ENCODE results near the gene KRTAP5-9. TPM values are rescaled to one million over a fixed set of nuclear protein-coding genes. Genes with fewer than 3 reads are reported as not detected.

KRTAP5-9 gene
- total and polyA plus RNA-seq, 2 of the 8 experiments (the other 6 are each of a cell fraction or from before 2014, with no cell fraction given) = 0.11 TPM; not detected in 1

DNA sequence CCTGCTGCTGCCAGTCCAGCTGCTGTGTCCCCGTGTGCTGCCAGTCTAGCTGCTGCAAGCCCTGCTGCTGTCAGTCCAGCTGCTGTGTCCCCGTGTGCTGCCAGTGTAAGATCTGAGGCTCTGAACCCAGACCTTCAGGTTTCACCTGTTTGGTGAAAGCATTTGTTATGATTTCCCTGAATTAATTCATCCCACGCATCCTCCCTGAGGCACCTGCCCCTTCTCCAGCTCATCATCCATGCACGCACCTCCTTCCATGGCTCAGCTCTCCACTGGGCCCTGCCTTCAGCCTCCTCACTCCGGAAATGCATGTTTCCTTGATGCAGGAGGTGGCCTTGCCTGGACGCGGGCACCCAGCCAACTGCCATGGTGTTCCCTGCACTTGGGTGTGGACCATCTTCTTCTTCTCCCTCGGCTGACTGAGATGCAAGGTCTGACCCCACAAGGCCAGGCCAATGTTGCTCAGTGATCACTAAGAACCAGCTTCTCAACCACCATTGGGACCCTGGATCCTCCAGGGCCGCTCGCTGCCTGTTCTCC, 17.9 kb downstream of the KRTAP5-9 start:
- ChIA-PET CTCF (ENCODE audit: partially characterized antibody) (interaction anchor here (0.6 to 2.6 kb wide), 2 partner anchors 13 to 14 kb away, joined by 3 to 6 read pairs; no protein-coding TSS in a partner anchor), POLR2A (ENCODE audit: partially characterized antibody) (no interaction called here)
- Histone ChIP-seq H3K23me2 (ENCODE audit: low read depth, low read length) (peaks cover 3% of the 10 kb centered on the region; the same call in 1 of the 2 replicates), H3K9me3 (ENCODE audit: insufficient read depth in 2 of 2, low read depth in 1 of 2, low read length in 1 of 2) (no peaks in the 10 kb centered on the region), H3K27ac (ENCODE audit: low read depth, low read length) (no peak overlapping the region), H2BK15ac (ENCODE audit: low read length) (peak overlapping the region; percentile 46; the same call in 1 of the 2 replicates), H3K4me3 (ENCODE audit: extremely low read depth in 1 of 4, insufficient read depth in 2 of 4, low read depth in 3 of 4, low read length in 4 of 4) (no peak overlapping the region), H3K79me2 (ENCODE audit: control insufficient read depth in 1 of 2, insufficient read depth in 2 of 2, low read length in 2 of 2) (no peaks in the 10 kb centered on the region), H2AK5ac (ENCODE audit: low read depth, low read length) (0 out of 2 replicates have a peak overlapping the region, but pooled peaks have one; percentile 46), H3K56ac (replicated peaks; ENCODE audit: insufficient read length, low read depth, low read length) (no peak overlapping the region), H3K4ac (replicated peaks; ENCODE audit: insufficient read length, low read depth, low read length) (no peak overlapping the region), H2BK20ac (ENCODE audit: low read length) (no peak overlapping the region; the same call in 1 of the 2 replicates), H3K14ac (ENCODE audit: insufficient read length) (no peak overlapping the region), H3K4me1 (replicated peaks in 1 of 4; ENCODE audit: control insufficient read depth in 3 of 4, insufficient read depth in 4 of 4, low read length in 3 of 4) (peaks cover 0 to 8% (median 3%) of the 10 kb centered on the region in 4 experiments; a peak in 5 of 7 replicates), H2BK12ac (ENCODE audit: low read depth, low read length) (peak overlapping the region; percentile 68; the same call in 1 of the 2 replicates), H3K36me3 (ENCODE audit: control insufficient read depth in 2 of 4, insufficient read depth in 4 of 4, low read length in 3 of 4) (no peaks in the 10 kb centered on the region), H4K91ac (replicated peaks; ENCODE audit: insufficient read length, low read length) (no peak overlapping the region), H3K79me1 (ENCODE audit: low read depth, low read length) (no peaks in the 10 kb centered on the region), H2BK120ac (replicated peaks; ENCODE audit: low read depth, low read length) (no peak overlapping the region), H3K4me2 (ENCODE audit: insufficient read depth in 1 of 2, low read depth in 2 of 2, low read length in 2 of 2) (no peak overlapping the region), H3K9ac (replicated peaks in 1 of 4; ENCODE audit: extremely low read depth in 1 of 4, low read depth in 3 of 4, low read length in 3 of 4) (no peak overlapping the region), H3K23ac (ENCODE audit: insufficient read length) (no peak overlapping the region), H2AFZ (ENCODE audit: low read length) (no peak overlapping the region), H4K8ac (ENCODE audit: extremely low read depth, insufficient read depth, low read length) (no peak overlapping the region), H2BK5ac (ENCODE audit: low read depth, low read length) (no peak overlapping the region), H3K27me3 (replicated peaks in 1 of 4; ENCODE audit: control insufficient read depth in 3 of 4, extremely low read depth in 1 of 4, insufficient read depth in 3 of 4, low read length in 3 of 4) (peaks cover 0 to 2% (median 0%) of the 10 kb centered on the region in 4 experiments; a peak in 2 of 7 replicates), H4K5ac (ENCODE audit: insufficient read length, low read depth, low read length) (no peak overlapping the region), H4K20me1 (replicated peaks in 1 of 2; ENCODE audit: control insufficient read depth in 1 of 2, insufficient read depth in 2 of 2, low read length in 2 of 2) (peaks cover 0 to 4% of the 10 kb centered on the region in 2 experiments), H3K18ac (ENCODE audit: extremely low read depth, low read length) (no peak overlapping the region; the same call in 1 of the 2 replicates)
- 85% methylated on average over 10 of the region's 10 CpGs; no CpG with 5 or more reads in 1 of the 2 experiments for WGBS, 2 experiments (ENCODE audit: extremely low coverage in 1 of 2, insufficient coverage in 1 of 2, insufficient read length in 1 of 2, insufficient replicate concordance in 2 of 2, low coverage in 1 of 2, low lambda C conversion rate in 2 of 2, missing lambda C conversion rate in 1 of 2)
- no peak for FAIRE-seq
- no peak for DNase-seq (ENCODE audit: low read depth in 1 of 2, low spot score in 2 of 2)
- TF ChIP-seq CTBP2 (IDR thresholded peaks at IDR 0.05; ENCODE audit: borderline replicate concordance, insufficient read depth, insufficient read length, low read length) = no peak
- TF ChIP-seq EGR1 (IDR thresholded peaks at IDR 0.05; ENCODE audit: borderline replicate concordance, low read depth, low read length) = no peak
- no peak for TF ChIP-seq KDM5A (IDR thresholded peaks at IDR 0.05; ENCODE audit: low read length)
- no peak for TF ChIP-seq ASH2L (IDR thresholded peaks at IDR 0.05; ENCODE audit: low read length)
- TF ChIP-seq POLR2A (IDR thresholded peaks at IDR 0.05; ENCODE audit: control extremely low read depth in 1 of 2, low read depth in 2 of 2, low read length in 2 of 2) = no peak
- TF ChIP-seq EP300 (IDR thresholded peaks at IDR 0.05; ENCODE audit: borderline replicate concordance in 1 of 2, low read depth in 2 of 2, low read length in 2 of 2) = no peak
- TF ChIP-seq HDAC2 (IDR thresholded peaks at IDR 0.05; ENCODE audit: borderline replicate concordance in 1 of 2, low read depth in 2 of 2, low read length in 2 of 2) = no peak
- TF ChIP-seq EZH2 (IDR thresholded peaks at IDR 0.05; ENCODE audit: low read depth, low read length, severe bottlenecking) = no peak
- TF ChIP-seq SRF (IDR thresholded peaks at IDR 0.05; ENCODE audit: low read depth, low read length) = no peak
- TF ChIP-seq TEAD4 (IDR thresholded peaks at IDR 0.05; ENCODE audit: low read depth, low read length) = no peak

All from H1 (cell line).